Skin epidermis (tissue), 12 donors: ENCODE data around the gene KSR2.

Source experiments
- H3K27ac ChIP-seq, 21 experiments: fragments of 200-600 bp; sonication (generic) in 11 of 21; one replicate each; pipeline ENCODE4 v1.5.0; 2020; ENCODE audit warnings: mild to moderate bottlenecking in 3 of 21, inconsistent platforms in 2 of 21, moderate library complexity in 2 of 21
- H3K4me3 ChIP-seq, 7 experiments: fragments of 200-600 bp; sonication (generic) in 2 of 7; one replicate each; pipeline ENCODE4 v1.5.0; 2020; ENCODE audit warnings: inconsistent platforms in 2 of 7, mild to moderate bottlenecking in 2 of 7, moderate library complexity in 1 of 7

Gene KSR2

DNA sequence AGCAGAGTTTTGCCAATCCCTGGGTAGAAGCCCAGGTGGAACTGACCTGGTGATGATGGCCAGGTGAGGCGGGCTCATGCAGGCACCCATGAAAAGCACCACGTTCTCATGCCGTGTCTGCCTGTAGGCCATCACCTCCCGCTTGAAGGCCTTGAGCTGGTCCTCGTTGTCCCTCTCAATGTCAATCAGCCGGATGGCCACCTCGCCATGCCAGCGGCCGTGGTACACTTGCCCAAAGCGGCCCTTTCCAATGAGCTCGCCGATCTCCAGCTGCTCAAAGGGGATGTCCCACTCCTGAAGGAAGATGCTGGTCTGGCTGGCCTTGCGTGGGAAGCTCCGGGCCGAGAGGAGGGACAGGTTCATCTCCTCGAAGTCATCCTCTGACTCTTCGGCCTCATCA, 444.0 kb downstream of the KSR2 start:
- H3K27ac ChIP-seq, result no peak overlapping the region
- no peak overlapping the region for H3K4me3 ChIP-seq

DNA sequence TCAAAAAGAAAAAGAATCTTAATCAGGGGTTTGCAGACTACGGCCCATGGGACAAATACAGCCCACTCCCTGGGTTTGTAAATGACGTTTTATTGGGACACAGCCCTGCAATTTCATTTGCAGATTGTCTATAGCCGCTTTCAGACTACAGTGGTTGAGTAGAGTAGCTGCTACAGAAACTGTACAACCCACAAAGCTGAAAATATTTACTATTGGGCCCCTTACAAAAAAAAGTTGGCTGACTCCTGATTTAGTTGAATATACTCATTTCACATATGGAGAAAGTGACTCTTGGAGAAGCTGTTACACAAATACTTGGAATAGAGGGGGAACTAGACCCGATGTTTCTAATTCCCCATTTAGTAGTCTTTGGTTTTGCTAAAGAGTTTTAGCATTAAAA, 444.8 kb downstream of the KSR2 start:
- H3K27ac ChIP-seq, result no peak overlapping the region

DNA sequence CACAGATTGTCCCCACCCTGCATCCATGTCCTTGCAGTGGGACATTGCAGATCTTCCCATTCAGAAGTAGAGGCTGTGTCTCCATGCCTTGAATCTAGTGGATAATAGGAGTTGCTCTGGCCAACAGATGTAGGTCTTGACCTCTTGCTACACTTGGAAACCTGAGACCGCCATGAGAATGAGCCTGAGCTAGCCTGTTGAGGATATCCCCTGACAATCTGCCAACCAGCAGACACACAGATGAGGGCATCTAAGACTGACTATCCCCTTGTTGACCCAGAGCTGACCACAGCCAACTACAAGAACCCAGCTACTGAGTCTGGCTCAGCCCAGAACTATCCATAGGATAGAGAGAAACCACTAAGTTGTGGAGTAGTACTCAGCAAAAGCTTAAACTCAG, 446.2 kb downstream of the KSR2 start:
- H3K4me3 ChIP-seq, result no peak overlapping the region
- H3K27ac ChIP-seq, result no peak overlapping the region

More for the DNA sequence above, 444.8 kb downstream of the KSR2 start:
- no peak overlapping the region for H3K4me3 ChIP-seq

DNA sequence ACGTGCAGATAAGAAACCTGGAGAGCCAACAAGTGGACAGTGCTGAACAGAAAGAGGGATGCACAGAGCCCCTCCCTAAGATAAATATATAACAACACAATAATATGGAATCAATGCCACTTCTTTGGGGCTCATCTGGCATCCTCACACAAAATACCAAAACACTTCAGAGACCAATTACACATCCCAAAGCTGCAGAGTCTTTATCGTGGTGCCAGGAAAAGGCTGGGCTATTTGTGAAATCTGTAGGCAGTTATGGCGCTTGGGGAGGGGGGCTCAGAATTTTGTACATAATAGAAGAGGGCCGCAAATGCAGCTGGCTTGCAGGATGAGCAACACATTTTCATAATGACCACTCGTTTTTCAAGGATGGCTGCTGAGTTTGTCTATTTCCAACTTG, 446.9 kb downstream of the KSR2 start:
- no peak overlapping the region for H3K27ac ChIP-seq
- H3K4me3 ChIP-seq, result no peak overlapping the region

DNA sequence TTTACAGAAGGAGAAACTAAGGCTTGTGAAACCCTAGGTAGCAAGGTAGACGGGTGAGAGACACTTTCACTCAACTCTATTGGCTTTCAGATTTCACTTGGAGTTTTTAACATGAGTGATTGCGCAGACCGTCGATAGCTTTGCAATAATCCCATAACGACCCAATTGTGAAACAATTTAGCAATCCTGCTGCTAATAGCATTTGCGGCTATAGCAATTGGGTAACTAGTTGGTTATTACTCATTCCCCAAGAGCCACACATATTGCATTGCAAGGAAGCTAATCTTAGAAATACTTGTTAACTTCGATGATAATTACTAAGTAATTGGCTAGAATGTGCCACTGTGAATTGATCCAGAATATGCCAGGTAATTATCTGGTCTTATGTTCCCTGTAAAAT, 447.4 kb downstream of the KSR2 start:
- no peak overlapping the region for H3K4me3 ChIP-seq
- no peak overlapping the region for H3K27ac ChIP-seq

DNA sequence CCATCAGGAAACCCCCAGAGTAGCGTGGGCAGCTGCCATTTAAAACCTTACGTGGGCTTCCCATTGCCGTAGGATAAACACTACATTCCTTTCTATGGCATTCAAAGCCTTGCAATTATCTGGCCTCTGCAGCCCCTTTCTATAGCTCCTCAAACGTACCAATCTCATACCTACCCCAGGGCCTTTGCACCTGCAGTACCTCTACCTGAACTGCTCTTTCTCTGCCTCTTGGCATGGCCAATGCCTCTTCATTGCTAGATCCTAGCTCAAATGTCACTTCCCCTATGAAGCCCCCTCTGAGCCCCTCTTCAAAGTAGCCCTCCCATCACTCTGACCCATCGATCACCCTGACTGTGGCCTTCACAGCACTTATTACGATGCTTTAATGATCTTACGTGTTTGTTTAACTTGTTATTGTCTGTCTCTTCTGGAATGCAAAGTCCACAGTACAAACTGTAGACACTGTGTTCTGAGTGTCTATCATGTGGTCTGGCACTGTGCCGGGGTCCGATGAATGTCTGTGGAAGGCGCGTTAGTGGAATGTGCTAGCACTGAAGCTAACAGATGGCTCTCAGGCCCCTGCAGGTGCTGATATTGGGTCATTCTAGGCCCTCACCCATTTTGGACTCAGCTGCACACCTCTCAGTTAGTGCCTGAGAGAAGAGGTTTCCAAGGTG, 450.1 kb downstream of the KSR2 start:
- H3K27ac ChIP-seq, result no peak overlapping the region
- no peak overlapping the region for H3K4me3 ChIP-seq

DNA sequence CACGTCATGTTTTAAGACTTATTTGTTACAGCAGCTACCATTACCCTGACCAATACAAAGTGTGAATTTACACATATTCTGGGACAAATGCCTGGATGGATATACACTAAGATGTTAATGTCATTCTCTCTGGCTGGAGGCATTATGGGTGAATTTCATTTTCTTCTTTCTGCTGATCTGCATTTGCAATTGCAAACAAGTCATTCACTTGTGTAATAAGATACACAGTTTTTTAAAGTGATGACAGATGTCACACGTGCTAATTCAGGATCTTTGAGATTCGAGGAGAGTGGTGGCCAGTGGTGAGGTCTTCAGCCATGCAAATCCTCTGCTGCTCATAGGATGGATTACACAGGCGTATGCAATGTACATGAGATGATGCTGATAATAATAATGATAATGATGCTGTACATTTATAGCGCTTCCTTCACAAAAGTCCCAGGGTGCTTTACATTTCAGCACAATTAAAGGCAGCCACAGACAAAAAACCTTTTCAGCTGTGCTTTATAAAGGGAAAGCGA, 451.5 kb downstream of the KSR2 start:
- Histone ChIP-seq H3K4me3 (no peak overlapping the region), H3K27ac (no peak overlapping the region)

DNA sequence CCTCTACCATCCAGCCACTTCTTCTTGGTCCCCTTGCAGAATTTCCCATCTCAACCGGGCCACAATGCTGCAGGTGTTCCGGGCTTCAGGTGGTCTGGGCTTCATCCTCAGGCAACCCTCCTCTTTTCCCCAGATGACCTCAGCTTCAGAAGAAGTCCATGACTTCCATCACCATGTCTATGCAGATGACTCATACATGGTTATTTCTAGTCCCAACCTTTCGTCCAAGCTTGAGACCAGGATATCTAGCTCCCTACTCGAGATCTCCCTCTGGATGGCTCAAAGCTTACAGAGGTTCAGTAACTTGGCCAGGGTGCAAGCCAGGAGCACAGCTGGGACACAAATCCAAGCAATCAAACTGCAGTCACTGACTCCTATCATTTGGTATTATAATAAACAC, 452.8 kb downstream of the KSR2 start:
- no peak overlapping the region for H3K4me3 ChIP-seq
- H3K27ac ChIP-seq, result no peak overlapping the region

DNA sequence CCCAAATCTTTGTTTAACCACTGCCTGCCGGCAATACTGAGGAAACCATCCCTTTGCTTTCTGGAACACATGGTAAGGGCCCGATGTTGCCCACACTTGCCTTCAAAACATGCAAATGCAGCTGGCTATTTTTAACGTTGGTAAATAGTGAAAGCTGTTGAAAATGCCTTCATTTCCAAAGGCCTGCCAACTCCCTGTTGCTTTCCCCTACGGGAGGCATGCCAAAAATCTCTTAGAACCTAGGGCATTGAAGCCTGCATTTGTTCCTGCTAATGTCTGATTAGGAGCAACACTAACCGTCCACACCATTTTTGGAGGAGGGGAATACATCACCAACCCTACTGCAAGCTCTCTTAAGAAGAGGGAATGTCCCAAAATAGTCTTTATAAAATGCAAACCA, 454.8 kb downstream of the KSR2 start:
- Histone ChIP-seq H3K27ac (no peak overlapping the region), H3K4me3 (no peak overlapping the region)

DNA sequence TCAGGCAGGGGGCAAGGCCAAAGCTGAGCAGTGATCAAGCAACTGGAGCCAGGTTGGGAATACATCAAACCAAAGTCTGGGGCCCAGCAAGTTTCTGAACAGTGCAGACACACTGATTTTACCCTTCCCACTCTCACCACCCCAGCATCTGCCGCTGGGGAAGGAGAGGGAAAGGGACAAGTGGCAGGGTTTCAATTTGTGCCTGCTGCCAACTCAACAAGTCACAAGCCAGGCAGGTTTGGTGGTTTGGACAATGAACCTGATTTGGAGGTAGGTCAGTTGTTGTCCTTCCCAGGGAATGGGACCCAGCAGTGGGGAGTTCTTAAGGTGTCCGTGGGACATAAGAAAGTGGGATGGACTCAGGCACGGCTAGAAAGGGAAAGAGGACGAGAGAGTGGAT, 455.4 kb downstream of the KSR2 start:
- Histone ChIP-seq H3K4me3 (no peak overlapping the region), H3K27ac (no peak overlapping the region)

DNA sequence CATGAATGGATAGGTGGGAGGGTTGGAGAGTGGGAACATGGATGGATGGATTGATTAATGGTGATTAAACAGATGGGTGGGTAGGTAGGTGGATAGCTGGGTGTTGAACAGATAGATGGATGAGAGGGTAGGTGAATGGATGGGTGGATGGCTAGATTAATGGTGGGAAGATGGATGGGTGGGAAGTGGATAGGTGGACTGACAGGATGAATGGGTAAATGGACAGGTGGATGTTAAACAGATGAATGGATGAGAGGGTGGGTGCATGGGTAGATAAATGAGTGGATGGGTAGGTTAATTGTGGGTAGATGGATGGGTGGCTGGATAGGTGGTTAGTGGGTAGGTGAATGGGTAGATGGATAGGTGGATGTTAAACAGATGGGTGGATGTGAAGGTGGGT, 460.3 kb downstream of the KSR2 start:
- no peak overlapping the region for H3K27ac ChIP-seq
- H3K4me3 ChIP-seq, result no peak overlapping the region

DNA sequence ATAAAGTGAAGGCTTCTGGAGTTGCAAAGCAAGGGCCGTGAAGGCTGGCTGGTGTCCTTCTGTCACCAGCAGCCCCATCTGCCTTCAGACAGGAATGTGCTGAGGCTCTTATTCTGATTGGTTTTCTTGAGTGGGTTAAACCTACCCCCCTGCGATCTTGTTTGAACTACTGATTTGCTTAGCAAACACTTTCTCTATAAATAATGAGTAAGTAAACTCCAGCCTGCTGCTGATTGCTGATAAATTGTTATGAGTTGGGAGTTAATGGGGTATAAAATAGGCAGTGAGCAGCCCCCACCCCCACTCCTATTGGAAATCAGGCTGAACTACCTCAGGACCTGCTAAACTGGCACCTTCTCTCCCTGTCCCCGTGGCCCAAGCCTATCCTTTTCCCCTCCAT, 461.2 kb downstream of the KSR2 start:
- Histone ChIP-seq H3K4me3 (no peak overlapping the region), H3K27ac (no peak overlapping the region)

DNA sequence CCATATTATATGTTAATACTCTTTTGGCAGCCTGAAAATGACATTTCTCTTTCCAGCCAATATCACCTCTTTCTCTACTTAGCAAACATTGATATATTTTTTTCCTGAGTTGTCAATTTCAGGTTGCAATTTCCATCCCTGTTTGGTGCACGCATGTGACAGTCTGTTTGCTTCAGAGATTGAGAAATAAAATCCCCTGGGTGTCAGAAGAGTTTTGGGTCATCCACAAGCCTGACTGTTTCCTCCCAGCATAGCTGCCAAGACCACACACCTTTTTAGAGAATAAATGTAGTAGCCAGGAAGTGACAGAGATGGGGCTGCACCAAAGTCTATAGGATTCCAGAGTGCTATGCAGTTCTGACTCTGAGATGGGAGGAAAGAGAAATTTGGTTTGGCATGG, 462.5 kb downstream of the KSR2 start:
- no peak overlapping the region for H3K4me3 ChIP-seq
- H3K27ac ChIP-seq, result no peak overlapping the region

DNA sequence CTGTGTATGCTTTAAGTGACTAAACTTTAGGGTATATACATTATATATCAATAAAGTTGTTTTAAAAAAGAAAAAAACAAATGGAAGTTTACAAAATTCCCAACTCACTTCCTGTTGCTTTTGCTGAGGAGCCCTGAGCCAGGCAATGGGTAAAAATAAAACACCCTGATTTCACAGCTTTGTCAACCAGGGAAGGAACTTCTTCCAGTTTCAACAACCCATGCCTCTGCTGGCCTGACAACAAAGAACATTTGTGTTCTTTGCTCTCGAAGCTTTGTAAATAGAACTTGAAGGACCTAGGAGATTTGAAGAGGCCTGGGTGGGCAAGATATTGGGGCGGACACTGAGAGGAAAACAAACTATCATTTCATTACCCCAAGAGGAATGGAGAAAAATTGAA, 466.2 kb downstream of the KSR2 start:
- H3K4me3 ChIP-seq, result no peak overlapping the region
- H3K27ac ChIP-seq, result no peak overlapping the region

DNA sequence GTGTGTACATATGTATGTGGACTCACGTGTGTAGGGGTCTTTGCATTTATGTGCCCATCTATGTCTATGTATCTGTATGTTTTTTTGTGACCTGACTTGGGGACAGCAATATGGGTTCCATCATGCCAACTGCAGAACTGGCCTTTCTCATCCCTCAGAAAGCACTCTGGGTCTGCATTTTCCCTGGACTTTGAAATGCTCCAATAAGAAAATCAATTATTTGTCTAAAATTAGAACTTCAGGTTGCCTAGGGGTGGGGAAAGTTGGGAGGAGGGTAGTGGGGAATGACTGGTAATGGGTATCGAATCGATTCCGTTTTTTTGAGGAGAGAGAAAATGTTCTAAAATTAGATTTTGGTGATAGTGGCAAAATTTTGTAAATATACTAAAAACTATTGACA, 466.6 kb downstream of the KSR2 start:
- Histone ChIP-seq H3K4me3 (no peak overlapping the region), H3K27ac (no peak overlapping the region)

DNA sequence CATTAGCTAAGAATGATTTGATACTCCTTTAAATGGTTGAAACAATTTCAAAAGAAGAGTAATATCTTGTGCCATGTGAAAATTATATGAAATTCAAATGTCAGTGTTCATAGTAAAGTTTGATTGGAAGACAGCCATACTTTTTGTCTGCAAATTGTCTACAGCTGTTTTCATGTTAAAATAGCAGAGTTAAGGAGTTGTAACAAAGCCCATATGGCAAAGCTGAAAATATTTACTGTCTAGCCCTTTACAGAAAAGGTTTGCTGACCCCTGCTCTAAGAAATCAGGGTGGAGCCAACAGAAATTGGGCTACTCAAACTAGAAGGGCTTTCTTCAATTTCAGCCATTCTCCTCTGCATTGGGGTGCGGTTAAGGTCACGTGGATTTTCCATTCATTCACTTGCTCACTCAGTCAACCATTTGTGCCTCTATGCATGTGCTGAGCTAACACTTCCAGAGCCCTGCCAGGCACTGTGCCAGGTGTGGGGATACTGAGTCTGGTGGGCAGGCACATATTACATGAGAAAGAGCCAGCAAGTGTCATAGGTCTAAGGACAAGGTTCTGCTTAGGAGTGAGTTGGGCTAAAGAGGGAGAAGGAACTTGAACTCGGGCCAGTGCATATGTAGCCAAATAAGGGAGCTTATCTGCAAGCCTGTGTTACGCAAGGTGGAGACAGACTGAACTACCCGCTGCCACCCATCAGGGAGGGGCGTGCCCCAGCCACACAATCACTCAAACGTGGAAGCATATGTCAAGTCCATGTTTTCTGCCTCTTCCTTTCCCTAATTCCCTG, 467.5 kb downstream of the KSR2 start:
- Histone ChIP-seq H3K4me3 (no peak overlapping the region), H3K27ac (no peak overlapping the region)

DNA sequence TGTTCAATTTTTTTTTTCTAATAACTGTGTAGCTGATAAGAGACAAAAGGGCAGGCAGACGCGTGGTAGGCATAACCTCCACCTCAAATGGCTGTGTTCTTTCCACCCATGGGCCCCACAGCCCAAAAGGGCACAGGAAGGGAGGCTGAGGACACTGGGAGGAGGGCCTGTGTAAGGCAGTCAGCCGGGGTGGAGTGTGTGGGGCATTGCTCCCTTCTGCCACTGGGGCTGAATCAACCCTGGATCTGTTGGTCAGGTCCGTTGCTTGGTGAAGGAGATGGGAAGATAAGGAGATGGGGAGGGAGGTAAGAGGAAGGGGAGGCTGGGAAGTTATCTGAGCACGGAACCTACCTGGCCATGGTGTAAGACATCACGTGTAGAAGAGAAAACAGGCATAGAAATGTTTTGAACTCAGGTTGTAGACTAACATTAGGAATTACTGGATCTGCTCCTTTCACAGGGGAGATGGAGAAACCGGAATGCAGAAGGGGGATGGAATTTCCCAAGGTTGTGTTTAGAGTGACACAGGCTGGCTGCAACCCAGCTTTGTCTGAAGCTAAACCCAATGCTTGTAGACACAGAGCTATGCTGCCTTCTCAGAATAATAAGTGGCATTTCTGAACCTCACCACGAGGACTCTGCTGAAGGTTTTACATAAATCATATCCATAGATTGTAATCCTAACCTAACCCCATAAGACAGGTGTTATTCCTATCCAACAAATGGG, 468.9 kb downstream of the KSR2 start:
- H3K4me3 ChIP-seq, result no peak overlapping the region

DNA sequence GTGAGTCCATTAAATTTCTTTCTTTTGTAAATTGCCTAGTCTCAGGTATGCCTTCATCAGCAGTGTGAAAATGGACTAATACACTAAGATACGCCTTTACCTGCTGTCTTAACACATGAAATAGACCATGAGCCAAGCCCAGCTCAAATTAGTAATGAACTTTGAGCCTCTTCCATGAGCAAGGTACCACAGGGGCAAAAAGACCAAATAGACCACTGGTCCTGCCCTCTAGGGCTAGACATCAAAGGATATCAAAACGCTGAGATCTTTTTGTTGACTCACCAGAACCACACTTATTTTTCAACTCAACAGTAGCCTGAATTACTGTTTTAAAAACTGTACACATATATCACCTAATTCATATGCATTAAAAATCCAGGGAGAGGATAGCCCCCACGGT, 469.9 kb downstream of the KSR2 start:
- H3K4me3 ChIP-seq, result no peak overlapping the region
- H3K27ac ChIP-seq, result no peak overlapping the region

More for the DNA sequence above, 468.9 kb downstream of the KSR2 start:
- H3K27ac ChIP-seq, result no peak overlapping the region

DNA sequence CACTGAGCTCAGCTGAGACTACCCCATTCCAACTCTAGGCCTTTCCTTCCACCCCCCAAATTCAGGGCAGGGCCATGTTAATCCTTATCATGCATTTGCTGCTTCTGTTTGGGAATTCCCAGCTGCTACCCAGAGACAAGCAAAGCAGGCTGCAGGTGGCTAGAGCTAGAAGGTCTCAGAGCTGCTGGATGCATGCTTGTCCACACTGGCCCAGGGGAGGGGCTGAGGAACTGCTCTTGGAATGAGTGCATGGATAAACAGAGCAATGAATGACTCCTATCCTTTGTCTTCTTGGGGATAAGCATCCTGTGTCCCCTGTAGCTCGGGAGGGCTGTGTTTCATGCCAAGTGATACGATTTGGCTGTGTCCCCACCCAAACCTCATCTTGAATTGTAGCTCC, 470.5 kb downstream of the KSR2 start:
- no peak overlapping the region for H3K4me3 ChIP-seq
- H3K27ac ChIP-seq, result no peak overlapping the region

DNA sequence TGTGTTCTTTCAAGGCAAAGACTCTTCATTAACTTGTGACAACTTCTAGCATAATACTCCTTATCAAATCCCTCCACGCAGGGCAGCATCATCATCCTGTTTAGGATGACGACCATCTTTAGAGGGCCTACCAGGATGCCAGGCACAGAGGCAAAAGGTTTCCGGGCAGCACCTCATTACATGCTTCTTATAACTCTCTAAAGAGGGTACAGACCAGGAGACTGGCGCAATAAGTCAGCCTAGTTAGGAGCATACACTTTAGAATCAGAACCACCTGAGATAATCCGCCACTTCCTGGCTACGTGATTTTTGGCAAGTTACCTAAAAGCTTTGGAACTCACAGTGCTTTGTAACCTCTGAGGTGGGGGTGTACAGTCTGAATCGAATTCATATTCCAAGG, 471.4 kb downstream of the KSR2 start:
- no peak overlapping the region for H3K4me3 ChIP-seq
- H3K27ac ChIP-seq, result no peak overlapping the region
